22Rv1 (cell line): ENCODE measurements around the gene GATAD2B.

Experiments
- H3K27ac ChIP-seq: fragments of 450-650 bp; 2 replicates; pipeline ENCODE4 v1.5.1; 2017
- ZFX ChIP-seq: fragments of 450-650 bp; IDR thresholded peaks from 2 replicates; pipeline ENCODE4 v1.6.1; 2017; ENCODE audit warnings: antibody characterized with exemption, borderline replicate concordance
- TF ChIP-seq, protein P1 (sequence below): fragments of 450-650 bp; IDR thresholded peaks from 2 replicates; pipeline ENCODE4 v1.5.1; 2017; ENCODE audit warnings: mild to moderate bottlenecking

Gene GATAD2B

GRCh38 chr1:153877112-153877511 is 45.7 kb downstream of the GATAD2B start:
- TF ChIP-seq, protein P1, sequence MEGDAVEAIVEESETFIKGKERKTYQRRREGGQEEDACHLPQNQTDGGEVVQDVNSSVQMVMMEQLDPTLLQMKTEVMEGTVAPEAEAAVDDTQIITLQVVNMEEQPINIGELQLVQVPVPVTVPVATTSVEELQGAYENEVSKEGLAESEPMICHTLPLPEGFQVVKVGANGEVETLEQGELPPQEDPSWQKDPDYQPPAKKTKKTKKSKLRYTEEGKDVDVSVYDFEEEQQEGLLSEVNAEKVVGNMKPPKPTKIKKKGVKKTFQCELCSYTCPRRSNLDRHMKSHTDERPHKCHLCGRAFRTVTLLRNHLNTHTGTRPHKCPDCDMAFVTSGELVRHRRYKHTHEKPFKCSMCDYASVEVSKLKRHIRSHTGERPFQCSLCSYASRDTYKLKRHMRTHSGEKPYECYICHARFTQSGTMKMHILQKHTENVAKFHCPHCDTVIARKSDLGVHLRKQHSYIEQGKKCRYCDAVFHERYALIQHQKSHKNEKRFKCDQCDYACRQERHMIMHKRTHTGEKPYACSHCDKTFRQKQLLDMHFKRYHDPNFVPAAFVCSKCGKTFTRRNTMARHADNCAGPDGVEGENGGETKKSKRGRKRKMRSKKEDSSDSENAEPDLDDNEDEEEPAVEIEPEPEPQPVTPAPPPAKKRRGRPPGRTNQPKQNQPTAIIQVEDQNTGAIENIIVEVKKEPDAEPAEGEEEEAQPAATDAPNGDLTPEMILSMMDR = no peak
- no peak for TF ChIP-seq ZFX
- H3K27ac ChIP-seq = no peak overlapping the region

- no peak overlapping the region for H3K27ac ChIP-seq
- no peak for TF ChIP-seq ZFX
- TF ChIP-seq, protein P1 = no peak
Measured at GRCh38 chr1:153872934-153873333, 49.8 kb downstream of the GATAD2B start.

DNA sequence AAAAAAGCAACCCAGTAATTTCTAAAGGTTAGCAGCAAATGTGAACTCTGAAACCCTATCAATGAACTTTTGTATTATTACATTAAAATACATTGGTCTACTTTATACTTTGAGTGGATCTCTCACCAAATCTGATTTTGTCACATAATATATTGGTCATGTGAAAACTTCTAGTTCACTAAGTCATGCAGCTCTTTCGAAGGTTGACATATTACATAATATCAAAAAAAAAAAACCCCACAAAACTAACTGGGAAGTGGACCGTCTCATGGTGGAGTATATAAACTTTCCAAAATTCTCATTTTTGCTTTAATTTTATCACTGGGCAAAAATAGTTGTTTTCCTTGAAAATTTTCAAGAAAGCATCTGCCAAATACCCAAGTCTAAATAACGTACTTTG is 50.4 kb downstream of the GATAD2B start:
- H3K27ac ChIP-seq = no peak overlapping the region
- TF ChIP-seq ZFX = no peak

DNA sequence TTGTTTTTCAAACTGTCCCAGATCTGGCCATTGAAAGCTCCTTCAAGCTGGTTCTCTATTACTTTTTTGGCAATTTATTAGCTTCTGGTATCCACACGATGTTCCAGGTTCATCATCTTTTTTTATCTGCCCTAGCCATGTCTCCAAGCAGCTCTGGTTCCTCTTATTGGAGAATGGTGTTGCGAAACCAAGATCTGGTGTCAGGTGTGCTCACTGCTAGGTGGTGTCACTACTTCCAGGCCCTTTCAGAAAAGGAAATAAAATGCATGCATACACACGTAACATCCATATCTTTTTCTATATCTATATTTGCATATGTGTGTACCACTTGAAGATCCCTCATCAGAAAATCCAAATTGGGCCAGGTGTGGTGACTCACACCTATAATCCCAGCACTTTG is 53.3 kb downstream of the GATAD2B start:
- TF ChIP-seq ZFX = no peak
- TF ChIP-seq, protein P1 = no peak
- H3K27ac ChIP-seq = no peak overlapping the region

- TF ChIP-seq, protein P1 = no peak
- no peak for TF ChIP-seq ZFX
- H3K27ac ChIP-seq = no peak overlapping the region
Measured at GRCh38 chr1:153866045-153866850, 56.5 kb downstream of the GATAD2B start.

- TF ChIP-seq ZFX = no peak
- TF ChIP-seq, protein P1 = no peak
Measured at GRCh38 chr1:153860285-153860684, 62.5 kb downstream of the GATAD2B start.

DNA sequence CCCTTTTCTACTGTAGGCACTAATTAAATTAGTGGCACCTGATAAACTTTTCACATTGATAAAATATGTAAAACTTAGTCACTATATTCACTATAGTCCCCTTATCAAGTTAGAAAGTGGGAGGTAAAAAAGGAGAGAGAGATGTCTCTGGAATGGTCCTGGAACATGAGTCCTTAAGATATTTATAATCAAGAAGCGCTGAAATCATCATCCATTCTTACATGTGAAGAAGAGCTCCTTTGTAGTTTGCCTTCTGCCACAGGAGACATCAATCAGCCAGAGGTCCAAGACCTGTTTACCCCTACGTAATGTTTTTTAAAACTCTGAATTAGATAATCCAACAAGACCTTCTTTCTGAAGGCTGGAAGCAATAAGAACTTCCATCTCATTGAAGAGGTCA is 65.3 kb downstream of the GATAD2B start:
- H3K27ac ChIP-seq = no peak overlapping the region
- TF ChIP-seq ZFX = no peak
- TF ChIP-seq, protein P1 = no peak

More at GRCh38 chr1:153860285-153860684, 62.5 kb downstream of the GATAD2B start:
- no peak overlapping the region for H3K27ac ChIP-seq

GRCh38 chr1:153856763-153857162 is 66.0 kb downstream of the GATAD2B start:
- H3K27ac ChIP-seq = no peak overlapping the region

More at GRCh38 chr1:153856763-153857162, 66.0 kb downstream of the GATAD2B start:
- TF ChIP-seq ZFX = no peak
- TF ChIP-seq, protein P1 = no peak
